GM23248 (cell line): ENCODE results near the gene SCN4B. TPM values are rescaled to one million over a fixed set of nuclear protein-coding genes. Genes with fewer than 3 reads are reported as not detected.

Experiments used
- DNase-seq: peaks from one replicate; pipeline ENCODE4 v3.0.0-alpha.2; 2015
- H2AFZ ChIP-seq: fragments of 200-600 bp; sonication (generic); 2 replicates; pipeline ENCODE4 v1.6.1; 2016; ENCODE audit warnings: antibody characterized with exemption
- H3F3A ChIP-seq: fragments of 200-600 bp; sonication (generic); 2 replicates; pipeline ENCODE4 v1.6.1; 2016; ENCODE audit warnings: mild to moderate bottlenecking, antibody characterized with exemption, mixed run types; ENCODE audit not compliant: insufficient read depth
- H3K27ac ChIP-seq: fragments of 200-600 bp; sonication (generic); 2 replicates; pipeline ENCODE4 v1.5.1; 2016; ENCODE audit warnings: mild to moderate bottlenecking
- H3K27me3 ChIP-seq: fragments of 200-600 bp; sonication (generic); replicated peaks from 2 replicates; pipeline ENCODE4 v1.6.1; 2016; ENCODE audit warnings: mild to moderate bottlenecking; ENCODE audit not compliant: insufficient read depth
- H3K36me3 ChIP-seq: fragments of 200-600 bp; sonication (generic); 2 replicates; pipeline ENCODE4 v1.6.1; 2016; ENCODE audit warnings: low read depth, mild to moderate bottlenecking
- H3K4me1 ChIP-seq: fragments of 200-600 bp; sonication (generic); 2 replicates; pipeline ENCODE4 v1.6.1; 2016; ENCODE audit warnings: mild to moderate bottlenecking; ENCODE audit not compliant: insufficient read depth
- H3K4me2 ChIP-seq: fragments of 200-600 bp; sonication (generic); one replicate; pipeline ENCODE4 v1.6.1; 2016; ENCODE audit warnings: mild to moderate bottlenecking; ENCODE audit not compliant: unreplicated experiment
- H3K4me3 ChIP-seq: fragments of 200-600 bp; sonication (generic); 2 replicates; pipeline ENCODE4 v1.5.1; 2016; ENCODE audit warnings: mild to moderate bottlenecking
- H3K79me2 ChIP-seq: fragments of 200-600 bp; sonication (generic); 2 replicates; pipeline ENCODE4 v1.6.1; 2016; ENCODE audit warnings: mild to moderate bottlenecking; ENCODE audit not compliant: insufficient read depth
- H3K9ac ChIP-seq: fragments of 200-600 bp; sonication (generic); 2 replicates; pipeline ENCODE4 v1.6.1; 2016; ENCODE audit warnings: mild to moderate bottlenecking
- H3K9me2 ChIP-seq: fragments of 200-600 bp; sonication (generic); 2 replicates; pipeline ENCODE4 v1.6.1; 2016; ENCODE audit warnings: mixed run types, mild to moderate bottlenecking, moderate library complexity; ENCODE audit not compliant: insufficient read depth
- H3K9me3 ChIP-seq: fragments of 200-600 bp; sonication (generic); one replicate; pipeline ENCODE4 v1.6.1; 2017; ENCODE audit warnings: low read depth
- H4K20me1 ChIP-seq: fragments of 200-600 bp; sonication (generic); 2 replicates; pipeline ENCODE4 v1.6.0; 2016; ENCODE audit not compliant: insufficient read depth
- EZH2 ChIP-seq: fragments of 200-600 bp; sonication (generic); IDR thresholded peaks from 2 replicates; pipeline ENCODE4 v1.6.1; 2018; ENCODE audit warnings: antibody characterized with exemption, mild to moderate bottlenecking; ENCODE audit not compliant: insufficient read depth, poor library complexity, severe bottlenecking
- EZH2phosphoT487 ChIP-seq: fragments of 200-600 bp; sonication (generic); IDR thresholded peaks from 2 replicates; pipeline ENCODE4 v1.6.1; 2018; ENCODE audit warnings: antibody characterized with exemption, moderate library complexity, mild to moderate bottlenecking, low read depth; ENCODE audit not compliant: insufficient read depth
- WGBS, 2 experiments: methylation state at CpG; one replicate each; pipeline ENCODE4 v1.1.6; 2015 to 2017; ENCODE audit warnings: low lambda C conversion rate in 2 of 2, low coverage in 1 of 2; ENCODE audit errors: missing lambda C conversion rate in 2 of 2; 5-methylcytosine and 5-hydroxymethylcytosine counted together
- in situ Hi-C: fragments of 300-500 bp; cut with MboI; formaldehyde crosslinking; loops from 2 replicates; pipeline ENCODE4 v1.15.0; 2020
- polyA plus RNA-seq: library from polyadenylated mRNA; unstranded; fragments of >200 nt; fragmentation: Nextera tagmentation; extraction: Ambion mirVana; gene quantifications from 2 replicates; pipeline ENCODE4 v1.2.1, GENCODE V29; 2016
- total RNA-seq: library from RNA; depleted of rRNA; stranded (reverse); fragments of >200 nt; shearing (Covaris generic); gene quantifications from 2 replicates; pipeline ENCODE4 v1.2.3, GENCODE V29; 2014

The SCN4B gene
- total and polyA plus RNA-seq, 2 experiments from 2014 or later = not detected

- no peak overlapping the region for H3K9ac ChIP-seq
- no peak for TF ChIP-seq EZH2phosphoT487
- H3K27ac ChIP-seq = no peak overlapping the region
- no peak overlapping the region for H3K4me3 ChIP-seq
- H3K9me2 ChIP-seq = no peaks in the 10 kb centered on the region
- no peaks in the 10 kb centered on the region for H3K9me3 ChIP-seq
- no peak for DNase-seq
- no peaks in the 10 kb centered on the region for H3K4me1 ChIP-seq
- H2AFZ ChIP-seq = no peak overlapping the region
- 35 to 50% methylated on average over 2 of the region's 2 CpGs for WGBS, 2 experiments
- H3F3A ChIP-seq = no peaks in the 10 kb centered on the region
- in situ Hi-C loops = no loop called here
- H3K4me2 ChIP-seq = no peak overlapping the region
- H3K79me2 ChIP-seq = no peaks in the 10 kb centered on the region
- peaks cover 19% of the 10 kb centered on the region for H3K27me3 ChIP-seq
- H3K36me3 ChIP-seq = no peaks in the 10 kb centered on the region
- no peaks in the 10 kb centered on the region for H4K20me1 ChIP-seq
These were observed 14.6 kb upstream of the SCN4B start for GRCh38 chr11:118167253-118167652.

GRCh38 chr11:118166641-118167040 lies 14.0 kb upstream of the SCN4B start:
- TF ChIP-seq EZH2 (no peak), EZH2phosphoT487 (no peak)
- Histone ChIP-seq H3K9ac (no peak overlapping the region), H3K36me3 (no peaks in the 10 kb centered on the region), H3K27ac (no peak overlapping the region), H3K4me1 (no peaks in the 10 kb centered on the region), H3F3A (no peaks in the 10 kb centered on the region), H2AFZ (no peak overlapping the region), H3K79me2 (no peaks in the 10 kb centered on the region), H3K4me3 (no peak overlapping the region), H3K9me3 (no peaks in the 10 kb centered on the region), H3K9me2 (no peaks in the 10 kb centered on the region), H3K4me2 (no peak overlapping the region), H3K27me3 (peaks cover 20% of the 10 kb centered on the region), H4K20me1 (no peaks in the 10 kb centered on the region)
- in situ Hi-C loops = no loop called here
- WGBS, 2 experiments = 71 to 73% methylated on average over 17 of the region's 17 CpGs
- no peak for DNase-seq

GRCh38 chr11:118164885-118165284 lies 12.3 kb upstream of the SCN4B start:
- H3F3A ChIP-seq = no peaks in the 10 kb centered on the region
- no peak overlapping the region for H2AFZ ChIP-seq
- no peaks in the 10 kb centered on the region for H3K9me3 ChIP-seq
- no peak for TF ChIP-seq EZH2
- no peak for TF ChIP-seq EZH2phosphoT487
- no peak overlapping the region for H3K9ac ChIP-seq
- no peak for DNase-seq
- H3K4me2 ChIP-seq = no peak overlapping the region
- no peaks in the 10 kb centered on the region for H3K9me2 ChIP-seq
- H3K27me3 ChIP-seq = peaks cover 24% of the 10 kb centered on the region
- H3K4me1 ChIP-seq = no peaks in the 10 kb centered on the region
- no peaks in the 10 kb centered on the region for H3K79me2 ChIP-seq
- no peak overlapping the region for H3K4me3 ChIP-seq
- H3K36me3 ChIP-seq = no peaks in the 10 kb centered on the region
- in situ Hi-C loops = no loop called here
- no peak overlapping the region for H3K27ac ChIP-seq
- H4K20me1 ChIP-seq = no peaks in the 10 kb centered on the region
- WGBS, 2 experiments = 33 to 39% methylated on average over 2 of the region's 2 CpGs

GRCh38 chr11:118163494-118163893 lies 10.9 kb upstream of the SCN4B start:
- DNase-seq = no peak
- H4K20me1 ChIP-seq = no peaks in the 10 kb centered on the region
- no peaks in the 10 kb centered on the region for H3K9me3 ChIP-seq
- peaks cover 20% of the 10 kb centered on the region for H3K27me3 ChIP-seq
- no peaks in the 10 kb centered on the region for H3F3A ChIP-seq
- no peaks in the 10 kb centered on the region for H3K36me3 ChIP-seq
- H3K4me1 ChIP-seq = no peaks in the 10 kb centered on the region
- 43 to 47% methylated on average over 5 of the region's 5 CpGs for WGBS, 2 experiments
- H3K79me2 ChIP-seq = no peaks in the 10 kb centered on the region
- no peak overlapping the region for H2AFZ ChIP-seq
- no peak overlapping the region for H3K9ac ChIP-seq
- H3K4me3 ChIP-seq = no peak overlapping the region
- H3K27ac ChIP-seq = no peak overlapping the region
- H3K9me2 ChIP-seq = no peaks in the 10 kb centered on the region
- in situ Hi-C loops = no loop called here
- H3K4me2 ChIP-seq = no peak overlapping the region
- TF ChIP-seq EZH2phosphoT487 = no peak
- no peak for TF ChIP-seq EZH2

- H3K9me2 ChIP-seq = no peaks in the 10 kb centered on the region
- no peaks in the 10 kb centered on the region for H3K79me2 ChIP-seq
- H2AFZ ChIP-seq = no peak overlapping the region
- 32 to 37% methylated on average over 3 of the region's 3 CpGs for WGBS, 2 experiments
- peaks cover 20% of the 10 kb centered on the region for H3K27me3 ChIP-seq
- H3K9ac ChIP-seq = no peak overlapping the region
- DNase-seq = no peak
- no peaks in the 10 kb centered on the region for H4K20me1 ChIP-seq
- H3K4me2 ChIP-seq = no peak overlapping the region
- TF ChIP-seq EZH2phosphoT487 = no peak
- TF ChIP-seq EZH2 = no peak
- no peaks in the 10 kb centered on the region for H3K9me3 ChIP-seq
- in situ Hi-C loops = no loop called here
- no peaks in the 10 kb centered on the region for H3F3A ChIP-seq
- H3K4me1 ChIP-seq = no peaks in the 10 kb centered on the region
- H3K27ac ChIP-seq = no peak overlapping the region
- no peaks in the 10 kb centered on the region for H3K36me3 ChIP-seq
- H3K4me3 ChIP-seq = no peak overlapping the region
These were observed 10.2 kb upstream of the SCN4B start for GRCh38 chr11:118162846-118163245.
